ENCODE data around the gene ZNF512B.

ZNF512B gene

DNA sequence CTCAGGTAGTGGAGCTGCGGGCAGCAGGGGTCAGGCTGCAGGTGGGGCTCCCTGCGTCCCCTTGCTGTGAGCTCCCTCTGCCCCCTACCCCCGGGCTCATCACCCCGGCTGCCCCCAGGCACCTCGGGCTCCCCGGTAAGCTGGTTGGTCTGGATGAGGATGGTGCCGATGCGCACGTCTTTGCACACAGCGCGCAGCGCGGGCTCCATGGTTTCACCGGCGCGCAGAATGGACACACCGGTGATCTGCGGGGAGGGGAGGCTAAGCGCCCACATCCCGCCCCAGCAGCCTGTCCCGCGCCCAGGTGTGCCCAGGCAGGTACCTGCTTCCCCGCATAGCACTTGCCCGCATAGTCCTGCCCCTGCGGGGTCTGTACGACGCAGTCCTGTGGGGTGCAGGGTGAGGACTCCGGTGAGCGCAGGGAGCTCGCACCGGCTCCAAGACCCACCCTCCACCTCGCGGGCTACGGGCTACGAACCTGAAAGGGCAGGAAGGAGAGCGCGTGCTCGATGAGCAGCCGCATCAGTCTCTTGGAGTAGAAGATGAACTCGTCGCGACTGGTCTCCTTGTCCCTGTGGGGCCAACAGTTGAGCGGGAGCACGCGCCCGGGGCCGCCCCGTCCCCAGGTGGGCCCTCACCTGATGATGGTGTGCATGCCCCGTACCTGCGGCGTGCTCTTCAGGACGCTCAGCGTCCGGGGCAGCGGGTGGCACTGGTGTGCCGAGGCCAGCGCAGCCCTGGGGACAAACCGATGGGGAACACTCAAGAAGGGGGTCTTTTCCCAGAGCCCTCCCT lies 29.1 kb downstream of the ZNF512B start:
- no peak overlapping the region for H3K4me3 ChIP-seq (ENCODE audit: low read depth, low read length)
- no peak overlapping the region for H3K27ac ChIP-seq
- TF ChIP-seq, protein P1, sequence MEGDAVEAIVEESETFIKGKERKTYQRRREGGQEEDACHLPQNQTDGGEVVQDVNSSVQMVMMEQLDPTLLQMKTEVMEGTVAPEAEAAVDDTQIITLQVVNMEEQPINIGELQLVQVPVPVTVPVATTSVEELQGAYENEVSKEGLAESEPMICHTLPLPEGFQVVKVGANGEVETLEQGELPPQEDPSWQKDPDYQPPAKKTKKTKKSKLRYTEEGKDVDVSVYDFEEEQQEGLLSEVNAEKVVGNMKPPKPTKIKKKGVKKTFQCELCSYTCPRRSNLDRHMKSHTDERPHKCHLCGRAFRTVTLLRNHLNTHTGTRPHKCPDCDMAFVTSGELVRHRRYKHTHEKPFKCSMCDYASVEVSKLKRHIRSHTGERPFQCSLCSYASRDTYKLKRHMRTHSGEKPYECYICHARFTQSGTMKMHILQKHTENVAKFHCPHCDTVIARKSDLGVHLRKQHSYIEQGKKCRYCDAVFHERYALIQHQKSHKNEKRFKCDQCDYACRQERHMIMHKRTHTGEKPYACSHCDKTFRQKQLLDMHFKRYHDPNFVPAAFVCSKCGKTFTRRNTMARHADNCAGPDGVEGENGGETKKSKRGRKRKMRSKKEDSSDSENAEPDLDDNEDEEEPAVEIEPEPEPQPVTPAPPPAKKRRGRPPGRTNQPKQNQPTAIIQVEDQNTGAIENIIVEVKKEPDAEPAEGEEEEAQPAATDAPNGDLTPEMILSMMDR (IDR thresholded peaks at IDR 0.05; ENCODE audit: low read depth, low read length, missing control alignments), result no peak
- H3K27me3 ChIP-seq (replicated peaks), result no peaks in the 10 kb centered on the region
- peaks cover 62% of the 10 kb centered on the region for H3K36me3 ChIP-seq (replicated peaks)
- in situ Hi-C loops (cut with HindIII; ENCODE audit: low pct_ligation_motif_present, low sequenced_read_pairs), result no loop called here
- DNase-seq, result no peak

DNA sequence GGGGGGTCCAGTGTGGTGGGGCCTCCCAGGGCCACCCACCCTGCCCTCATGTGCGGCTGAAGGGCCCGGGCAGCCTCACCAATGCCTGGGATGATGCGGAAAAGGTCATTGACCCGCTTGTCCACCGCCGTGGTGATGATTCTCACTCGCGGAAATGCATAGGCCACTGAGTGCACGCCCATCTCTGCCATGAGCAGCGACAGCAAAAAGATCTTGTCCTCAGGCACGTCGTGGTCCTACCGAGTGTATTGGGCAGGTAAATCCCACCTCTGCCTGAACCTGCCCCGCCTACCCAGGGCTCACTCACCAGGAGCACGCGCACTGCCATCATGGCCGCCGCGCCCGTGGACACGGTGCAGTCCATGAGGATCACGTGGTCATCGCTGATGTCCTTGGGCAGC lies 29.7 kb downstream of the ZNF512B start:
- no peak for DNase-seq
- Histone ChIP-seq H3K4me3 (ENCODE audit: low read depth, low read length) (no peak overlapping the region), H3K27me3 (replicated peaks) (no peaks in the 10 kb centered on the region), H3K36me3 (replicated peaks) (peaks cover 62% of the 10 kb centered on the region), H3K27ac (no peak overlapping the region)
- TF ChIP-seq, protein P1 (IDR thresholded peaks at IDR 0.05; ENCODE audit: low read depth, low read length, missing control alignments), result no peak
- in situ Hi-C loops (cut with HindIII; ENCODE audit: low pct_ligation_motif_present, low sequenced_read_pairs), result no loop called here

DNA sequence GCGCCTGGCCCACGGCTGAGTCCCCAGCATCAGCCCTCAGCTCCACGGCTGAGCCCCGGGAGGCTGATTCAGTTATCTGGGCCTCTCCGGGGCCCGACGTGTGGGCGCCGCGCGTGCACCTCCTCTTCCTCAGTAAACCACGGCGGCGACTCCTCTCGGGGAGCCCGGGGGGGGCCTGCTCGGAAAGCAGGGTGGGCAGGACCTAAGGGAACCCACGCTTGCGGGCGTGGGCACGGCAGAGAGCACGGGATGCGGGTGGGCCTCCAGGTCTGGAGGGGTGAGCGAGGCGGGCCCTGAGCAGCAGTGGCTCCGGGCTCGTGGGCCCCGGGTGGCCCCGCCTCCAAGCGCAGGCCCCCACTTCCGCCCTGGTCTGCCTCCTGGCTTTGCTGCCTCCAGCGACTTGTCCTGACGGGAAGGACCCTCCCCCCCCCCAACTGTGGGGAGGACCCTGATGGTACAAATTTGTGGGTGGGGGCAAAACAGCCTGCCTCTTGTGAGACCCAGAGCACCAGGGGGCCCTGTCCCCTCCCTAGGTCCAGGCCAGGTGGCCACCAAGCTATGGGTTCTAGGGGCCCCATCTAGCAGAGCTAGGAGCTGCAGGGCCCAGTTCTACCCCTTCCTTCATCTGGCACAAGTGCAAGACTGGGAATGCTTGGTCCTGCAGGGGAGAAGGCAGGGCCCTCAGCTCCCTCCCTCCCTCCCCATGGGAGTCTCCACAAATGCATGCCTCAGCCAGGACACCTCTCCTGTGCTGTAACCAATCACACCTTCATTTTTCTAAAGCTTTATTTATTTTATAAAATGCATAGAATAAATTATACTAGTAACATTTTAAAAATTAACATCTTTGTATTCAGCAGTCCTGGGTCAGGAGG lies 30.4 kb downstream of the ZNF512B start:
- H3K36me3 ChIP-seq (replicated peaks), result peaks cover 63% of the 10 kb centered on the region
- no peak overlapping the region for H3K27ac ChIP-seq
- in situ Hi-C loops (cut with HindIII; ENCODE audit: low pct_ligation_motif_present, low sequenced_read_pairs), result no loop called here
- H3K4me3 ChIP-seq (ENCODE audit: low read depth, low read length), result no peak overlapping the region
- TF ChIP-seq, protein P1 (IDR thresholded peaks at IDR 0.05; ENCODE audit: low read depth, low read length, missing control alignments), result no peak
- no peak for DNase-seq
- H3K27me3 ChIP-seq (replicated peaks), result no peaks in the 10 kb centered on the region

DNA sequence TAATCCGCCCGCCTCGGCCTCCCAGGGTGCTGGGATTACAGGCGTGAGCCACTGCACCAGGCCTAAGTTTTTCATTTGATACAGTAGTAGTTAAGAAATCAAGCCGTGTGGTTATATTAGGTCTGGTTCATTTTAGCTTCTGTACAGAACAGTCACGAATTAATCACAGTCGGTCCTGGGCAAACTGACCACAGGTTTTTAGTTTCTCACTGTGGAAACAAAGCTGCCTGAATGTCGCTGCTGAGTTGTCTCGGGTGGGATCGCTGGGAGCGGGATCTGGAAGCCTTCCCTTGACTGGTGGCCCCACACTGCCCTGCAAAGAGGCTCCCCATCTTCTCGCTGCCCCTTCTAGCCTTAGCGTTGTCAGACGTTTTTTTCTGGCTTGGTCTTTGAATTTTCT lies 32.1 kb downstream of the ZNF512B start:
- TF ChIP-seq, protein P1 (IDR thresholded peaks at IDR 0.05; ENCODE audit: low read depth, low read length, missing control alignments), result no peak
- no peak for DNase-seq
- in situ Hi-C loops (cut with HindIII; ENCODE audit: low pct_ligation_motif_present, low sequenced_read_pairs), result no loop called here
- Histone ChIP-seq H3K27ac (no peak overlapping the region), H3K36me3 (replicated peaks) (peaks cover 63% of the 10 kb centered on the region), H3K27me3 (replicated peaks) (no peaks in the 10 kb centered on the region), H3K4me3 (ENCODE audit: low read depth, low read length) (no peak overlapping the region)

DNA sequence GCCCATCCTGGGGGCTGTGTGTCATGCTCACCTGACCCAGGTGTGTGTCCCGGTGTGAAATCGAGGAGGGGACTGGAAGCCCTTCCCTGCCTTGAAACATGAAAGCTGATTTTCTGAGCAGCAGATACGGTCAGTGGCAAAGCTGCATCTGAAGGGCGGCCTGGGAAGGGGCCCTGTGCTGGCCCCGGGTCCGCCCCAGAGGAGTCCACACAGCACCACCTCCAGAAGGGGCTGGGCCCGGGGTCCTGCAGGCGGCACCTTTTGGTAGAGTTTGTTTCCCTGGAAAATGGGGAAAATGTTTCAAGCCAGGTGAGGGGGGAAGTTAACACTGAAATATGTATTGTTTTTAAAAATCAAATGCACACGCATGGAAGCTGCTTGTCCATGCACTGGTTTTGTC lies 34.3 kb downstream of the ZNF512B start:
- peaks cover 74% of the 10 kb centered on the region for H3K36me3 ChIP-seq (replicated peaks)

More for the DNA sequence above, 34.3 kb downstream of the ZNF512B start:
- no peak for DNase-seq
- Histone ChIP-seq H3K27ac (no peak overlapping the region), H3K27me3 (replicated peaks) (no peaks in the 10 kb centered on the region), H3K4me3 (ENCODE audit: low read depth, low read length) (no peak overlapping the region)
- in situ Hi-C loops (cut with HindIII; ENCODE audit: low pct_ligation_motif_present, low sequenced_read_pairs), result no loop called here
- TF ChIP-seq, protein P1 (IDR thresholded peaks at IDR 0.05; ENCODE audit: low read depth, low read length, missing control alignments), result no peak
